Ammon's horn (tissue), 1 donor: Measurements from ENCODE around the gene MECP2.
A peak's percentile ranks its signal among the peaks of the same experiment; 100 is the strongest.

Source experiments
- DNase-seq: peaks from one replicate; pipeline ENCODE4 v3.0.0-alpha.2; 2016; ENCODE audit warnings: low spot score

MECP2 gene

GRCh38 chrX:154115750-154116149 lies 18.2 kb upstream of the MECP2 start:
- no peak for DNase-seq

GRCh38 chrX:154115071-154115470 lies 17.6 kb upstream of the MECP2 start:
- no peak for DNase-seq

GRCh38 chrX:154114652-154115051 lies 17.1 kb upstream of the MECP2 start:
- DNase-seq, result no peak

GRCh38 chrX:154113729-154114128 lies 16.2 kb upstream of the MECP2 start:
- DNase-seq, result no peak

GRCh38 chrX:154098551-154098950 lies 1.0 kb upstream of the MECP2 start:
- DNase-seq, result no peak

- peak; percentile 70 for DNase-seq
Observed at GRCh38 chrX:154097003-154097588, 421 bp downstream of the MECP2 start.

GRCh38 chrX:154096140-154097002 lies 1.1 kb downstream of the MECP2 start:
- DNase-seq, result peak; percentile 21

GRCh38 chrX:154094833-154095232 lies 2.7 kb downstream of the MECP2 start:
- no peak for DNase-seq

GRCh38 chrX:154093965-154094364 lies 3.6 kb downstream of the MECP2 start:
- no peak for DNase-seq

- DNase-seq, result no peak
Observed at GRCh38 chrX:154092371-154092770, 5.1 kb downstream of the MECP2 start.

GRCh38 chrX:154091678-154092077 lies 5.8 kb downstream of the MECP2 start:
- DNase-seq, result no peak

GRCh38 chrX:154090731-154091130 lies 6.8 kb downstream of the MECP2 start:
- DNase-seq, result peak; percentile 73

GRCh38 chrX:154084449-154085300 lies 12.8 kb downstream of the MECP2 start:
- no peak for DNase-seq

- DNase-seq, result no peak
Observed at GRCh38 chrX:154083126-154083517, 14.4 kb downstream of the MECP2 start.

- DNase-seq, result no peak
Observed at GRCh38 chrX:154082396-154083125, 15.0 kb downstream of the MECP2 start.

- DNase-seq, result no peak
Observed at GRCh38 chrX:154077101-154077500, 20.4 kb downstream of the MECP2 start.

GRCh38 chrX:154074199-154074598 lies 23.3 kb downstream of the MECP2 start:
- no peak for DNase-seq

- DNase-seq, result no peak
Observed at GRCh38 chrX:154072192-154072591, 25.3 kb downstream of the MECP2 start.

GRCh38 chrX:154068560-154068959 lies 29.0 kb downstream of the MECP2 start:
- no peak for DNase-seq

- no peak for DNase-seq
Observed at GRCh38 chrX:154064637-154065435, 32.7 kb downstream of the MECP2 start.

GRCh38 chrX:154063234-154063633 lies 34.3 kb downstream of the MECP2 start:
- no peak for DNase-seq
